ENCODE results near the gene RND2. TPM values are rescaled to one million over a fixed set of nuclear protein-coding genes. Genes with fewer than 3 reads are reported as not detected.

The RND2 gene
- polyA plus RNA-seq, 3 donors, result not detected

- no peaks in the 10 kb centered on the region for H3K27me3 ChIP-seq (ENCODE audit: control insufficient read depth in 2 of 2, insufficient read depth in 2 of 2, low read length in 2 of 2)
- no peak for TF ChIP-seq CTCF (IDR thresholded peaks at IDR 0.05)
- Mint-ChIP-seq H3K27me3 (ENCODE audit: low read depth in 3 of 3) (no peaks in the 10 kb centered on the region), H3K9me3 (no peaks in the 10 kb centered on the region), H3K36me3 (peaks cover 48 to 50% of the 10 kb centered on the region in 2 donors), H3K4me1 (peaks cover 61% of the 10 kb centered on the region), H3K4me3 (no peak overlapping the region), H3K27ac (peak overlapping the region in 1 of 7 donors; percentile 54)
- H4K20me1 ChIP-seq (ENCODE audit: insufficient read depth, low read length), result peaks cover 26% of the 10 kb centered on the region
- H3K9ac ChIP-seq (ENCODE audit: insufficient read depth, low read length, poor library complexity, severe bottlenecking), result no peak overlapping the region
- no peak overlapping the region for H2AFZ ChIP-seq (ENCODE audit: insufficient read depth, low read depth, low read length, poor library complexity, severe bottlenecking)
- DNase-seq, result no peak
- no peak overlapping the region for H3K27ac ChIP-seq (ENCODE audit: low read depth in 1 of 2, low read length in 2 of 2)
- H3K4me3 ChIP-seq (replicated peaks in 1 of 3; ENCODE audit: low read depth in 2 of 3, low read length in 3 of 3), result no peak overlapping the region
- WGBS (ENCODE audit: insufficient coverage), result 99% methylated on average over 7 of the region's 7 CpGs
- H3K9me3 ChIP-seq (replicated peaks in 1 of 2; ENCODE audit: control insufficient read depth in 1 of 2, insufficient read depth in 1 of 2, low read length in 2 of 2), result no peaks in the 10 kb centered on the region
- H3K79me2 ChIP-seq (ENCODE audit: insufficient read depth, low read length), result peaks cover 11% of the 10 kb centered on the region
- no peak overlapping the region for H3K4me2 ChIP-seq (replicated peaks; ENCODE audit: extremely low read depth, low read length, poor library complexity, severe bottlenecking)
- intact Hi-C loops (cut with micrococcal nuclease), result loop anchor here in 1 of 2 donors (10.0 kb wide), 1 partner anchor 109 kb away; the partner anchor contains the start of gene BRCA1
- H3K36me3 ChIP-seq (replicated peaks in 1 of 2; ENCODE audit: control insufficient read depth in 1 of 2, insufficient read depth in 2 of 2, low read length in 2 of 2), result peaks cover 39 to 50% of the 10 kb centered on the region in 2 donors
- peaks cover 53% of the 10 kb centered on the region in 2 donors for H3K4me1 ChIP-seq (ENCODE audit: control insufficient read depth in 1 of 2, insufficient read depth in 2 of 2, low read length in 2 of 2)
These were observed 8.8 kb upstream of the RND2 start for GRCh38 chr17:43016216-43016615.

GRCh38 chr17:43018008-43018853 is 6.8 kb upstream of the RND2 start:
- DNase-seq, result peak; percentile 63 to 74 (median 73)
- peaks cover 23 to 32% of the 10 kb centered on the region in 2 donors for H3K36me3 ChIP-seq (replicated peaks in 1 of 2; ENCODE audit: control insufficient read depth in 1 of 2, insufficient read depth in 2 of 2, low read length in 2 of 2)
- H3K4me1 Mint-ChIP-seq, result peaks cover 62% of the 10 kb centered on the region
- H3K9ac ChIP-seq (ENCODE audit: insufficient read depth, low read length, poor library complexity, severe bottlenecking), result no peak overlapping the region
- no peaks in the 10 kb centered on the region for H3K9me3 ChIP-seq (replicated peaks in 1 of 2; ENCODE audit: control insufficient read depth in 1 of 2, insufficient read depth in 1 of 2, low read length in 2 of 2)
- peaks cover 25% of the 10 kb centered on the region for H4K20me1 ChIP-seq (ENCODE audit: insufficient read depth, low read length)
- peak overlapping the region in 1 of 3 experiments; percentile 10 for H3K4me3 ChIP-seq (replicated peaks in 1 of 3; ENCODE audit: low read depth in 2 of 3, low read length in 3 of 3)
- 70% methylated on average over 16 of the region's 19 CpGs for WGBS (ENCODE audit: insufficient coverage)
- H2AFZ ChIP-seq (ENCODE audit: insufficient read depth, low read depth, low read length, poor library complexity, severe bottlenecking), result no peak overlapping the region
- H3K27me3 ChIP-seq (ENCODE audit: control insufficient read depth in 2 of 2, insufficient read depth in 2 of 2, low read length in 2 of 2), result no peaks in the 10 kb centered on the region
- TF ChIP-seq CTCF (IDR thresholded peaks at IDR 0.05), result no peak
- peaks cover 19% of the 10 kb centered on the region for H3K79me2 ChIP-seq (ENCODE audit: insufficient read depth, low read length)
- peaks cover 0 to 2% (median 0%) of the 10 kb centered on the region in 3 donors for H3K27me3 Mint-ChIP-seq (ENCODE audit: low read depth in 3 of 3)
- intact Hi-C loops (cut with micrococcal nuclease), result loop anchor here in 1 of 2 donors (10.0 kb wide), 1 partner anchor 107 kb away; the partner anchor contains the start of gene BRCA1
- peak overlapping the region; percentile 100 for H3K4me2 ChIP-seq (replicated peaks; ENCODE audit: extremely low read depth, low read length, poor library complexity, severe bottlenecking)
- H3K9me3 Mint-ChIP-seq, result no peaks in the 10 kb centered on the region
- peak overlapping the region; percentile 7 to 54 for H3K27ac ChIP-seq (ENCODE audit: low read depth in 1 of 2, low read length in 2 of 2)
- peak overlapping the region; percentile 72 to 91 (median 84) for H3K27ac Mint-ChIP-seq
- peaks cover 32 to 34% of the 10 kb centered on the region in 2 donors for H3K36me3 Mint-ChIP-seq
- peak overlapping the region; percentile 25 to 54 for H3K4me3 Mint-ChIP-seq
- peaks cover 58 to 59% of the 10 kb centered on the region in 2 donors for H3K4me1 ChIP-seq (ENCODE audit: control insufficient read depth in 1 of 2, insufficient read depth in 2 of 2, low read length in 2 of 2)

All from CD14-positive monocyte (primary cell).